Peyer's patch (tissue), 4 donors: Measurements from ENCODE around the gene OAS3.

Source experiments
- POLR2A ChIP-seq, 2 donors: fragments of 450-650 bp; IDR thresholded peaks; one replicate each; pipeline ENCODE4 v1.5.1; 2017; ENCODE audit warnings: antibody characterized with exemption in 2 of 2, mild to moderate bottlenecking in 2 of 2, moderate library complexity in 2 of 2
- TF ChIP-seq, protein P1 (sequence below), 6 experiments: fragments of 450-650 bp in 4 of 6; fragments of 200-600 bp in 2 of 6; sonication (generic) in 1 of 6; IDR thresholded peaks; one replicate each; pipeline ENCODE4 v1.5.1; 2017 to 2019; ENCODE audit warnings: antibody characterized with exemption in 6 of 6, mild to moderate bottlenecking in 3 of 6, moderate library complexity in 1 of 6

DNA sequence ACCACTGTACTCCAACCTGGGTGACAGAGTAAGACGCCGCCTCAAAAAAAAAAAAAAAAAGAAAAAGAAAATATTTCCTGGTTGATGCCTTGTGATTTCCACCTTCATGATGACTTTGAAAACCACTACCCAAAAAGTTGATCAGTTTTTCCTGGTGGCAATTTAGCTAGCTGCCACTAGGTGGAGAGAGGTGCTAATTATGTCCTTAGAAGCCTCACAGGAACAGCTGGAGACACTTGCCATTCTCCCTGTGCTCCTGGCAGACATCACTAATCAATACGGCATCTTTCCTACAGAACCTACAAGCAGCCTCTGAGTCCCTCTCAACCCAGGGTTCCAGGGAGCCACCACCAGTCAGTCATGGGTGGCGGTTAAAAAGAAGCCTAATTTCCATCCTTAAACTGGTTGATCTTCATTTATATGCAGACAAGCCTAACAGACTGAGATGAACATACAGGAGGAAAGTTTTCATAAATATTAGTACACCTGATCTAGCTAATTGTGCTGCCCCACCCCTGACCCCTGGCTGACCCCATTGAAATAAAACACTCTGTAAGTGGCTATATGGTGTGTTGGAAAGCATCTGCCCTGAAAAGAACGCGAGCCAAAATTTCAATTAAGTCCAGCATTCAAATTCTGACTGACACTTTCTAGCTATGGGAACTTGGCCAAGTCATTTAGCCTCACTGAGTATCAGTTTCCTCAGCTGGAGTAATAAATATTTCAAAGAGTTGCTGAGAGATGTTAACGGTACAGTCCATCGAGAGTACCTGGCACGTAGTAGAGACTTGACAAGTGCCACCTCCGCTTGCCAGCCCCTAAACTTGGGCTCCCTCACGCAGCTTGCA, 37.8 kb upstream of the OAS3 start:
- TF ChIP-seq, protein P1, sequence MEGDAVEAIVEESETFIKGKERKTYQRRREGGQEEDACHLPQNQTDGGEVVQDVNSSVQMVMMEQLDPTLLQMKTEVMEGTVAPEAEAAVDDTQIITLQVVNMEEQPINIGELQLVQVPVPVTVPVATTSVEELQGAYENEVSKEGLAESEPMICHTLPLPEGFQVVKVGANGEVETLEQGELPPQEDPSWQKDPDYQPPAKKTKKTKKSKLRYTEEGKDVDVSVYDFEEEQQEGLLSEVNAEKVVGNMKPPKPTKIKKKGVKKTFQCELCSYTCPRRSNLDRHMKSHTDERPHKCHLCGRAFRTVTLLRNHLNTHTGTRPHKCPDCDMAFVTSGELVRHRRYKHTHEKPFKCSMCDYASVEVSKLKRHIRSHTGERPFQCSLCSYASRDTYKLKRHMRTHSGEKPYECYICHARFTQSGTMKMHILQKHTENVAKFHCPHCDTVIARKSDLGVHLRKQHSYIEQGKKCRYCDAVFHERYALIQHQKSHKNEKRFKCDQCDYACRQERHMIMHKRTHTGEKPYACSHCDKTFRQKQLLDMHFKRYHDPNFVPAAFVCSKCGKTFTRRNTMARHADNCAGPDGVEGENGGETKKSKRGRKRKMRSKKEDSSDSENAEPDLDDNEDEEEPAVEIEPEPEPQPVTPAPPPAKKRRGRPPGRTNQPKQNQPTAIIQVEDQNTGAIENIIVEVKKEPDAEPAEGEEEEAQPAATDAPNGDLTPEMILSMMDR (IDR thresholded peaks at IDR 0.05): peak; percentile 61 to 90 (median 80)
- no peak for TF ChIP-seq POLR2A (IDR thresholded peaks at IDR 0.05)
